Testis (tissue), 2 donors: ENCODE data around the gene AQP5.

Experiments
- CTCF ChIP-seq, 3 experiments: fragments of 450-650 bp in 2 of 3; fragments of 200-600 bp in 1 of 3; sonication (generic) in 1 of 3; IDR thresholded peaks; one replicate each; pipeline ENCODE4 v1.5.1; 2016 to 2019; ENCODE audit warnings: antibody characterized with exemption in 3 of 3, mild to moderate bottlenecking in 2 of 3, moderate library complexity in 1 of 3
- POLR2A ChIP-seq: fragments of 450-650 bp; IDR thresholded peaks from one replicate; pipeline ENCODE4 v1.6.1; 2017; ENCODE audit warnings: antibody characterized with exemption, mild to moderate bottlenecking, moderate library complexity

GRCh38 chr12:49985981-49986380 is 24.3 kb downstream of the AQP5 start:
- no peak for TF ChIP-seq CTCF (IDR thresholded peaks at IDR 0.05)
- no peak for TF ChIP-seq POLR2A
